Psoas muscle (tissue), 8 donors: ENCODE measurements around the gene RBM43. TPM values are rescaled to one million over a fixed set of nuclear protein-coding genes. Genes with fewer than 3 reads are reported as not detected.

Experiments
- ATAC-seq, 4 donors: fragments of 200-7000 bp; cut with Tn5 transposase; one replicate each; pipeline ENCODE4 v1.9.1; 2020; ENCODE audit warnings: moderate library complexity in 3 of 4, mild to moderate bottlenecking in 2 of 4
- DNase-seq, 2 donors: peaks; one replicate each; pipeline ENCODE4 v3.0.0-alpha.2; 2020
- H3K27ac ChIP-seq: fragments of 200-600 bp; one replicate; pipeline ENCODE4 v1.8.0; 2022
- H3K27me3 ChIP-seq, 3 donors: fragments of 200-600 bp in 1 of 3; one replicate each; pipeline versions ENCODE4 v1.6.1 to v1.8.0; 2013 to 2022; ENCODE audit warnings: low read length in 2 of 3, mild to moderate bottlenecking in 2 of 3, moderate library complexity in 1 of 3; ENCODE audit not compliant: insufficient read depth in 3 of 3
- H3K36me3 ChIP-seq, 2 donors: fragments of 200-600 bp in 1 of 2; one replicate each; pipeline versions ENCODE4 v1.6.1 to v1.8.0; 2013 to 2022; ENCODE audit warnings: low read depth in 1 of 2, mild to moderate bottlenecking in 1 of 2, moderate library complexity in 1 of 2; ENCODE audit not compliant: insufficient read depth in 1 of 2
- H3K4me1 ChIP-seq: fragments of 200-600 bp; one replicate; pipeline ENCODE4 v1.8.0; 2022
- H3K4me3 ChIP-seq: fragments of 200-600 bp; one replicate; pipeline ENCODE4 v1.8.0; 2022; ENCODE audit warnings: mild to moderate bottlenecking
- H3K9me3 ChIP-seq: fragments of 200-600 bp; one replicate; pipeline ENCODE4 v1.8.0; 2022
- CTCF ChIP-seq: fragments of 200-600 bp; IDR thresholded peaks from one replicate; pipeline ENCODE4 v1.8.0; 2022; ENCODE audit warnings: antibody characterized with exemption
- WGBS, 3 donors: extraction: QIAGEN DNeasy Blood & Tissue Kit; methylation state at CpG; one replicate each; pipeline versions ENCODE4 v1.1.6 to v1.1.7; 2013; 5-methylcytosine and 5-hydroxymethylcytosine counted together
- intact Hi-C, 2 donors: fragments of 100-400 bp; cut with DNase I; formaldehyde crosslinking; loops; one replicate each; pipeline versions ENCODE4 v1.11.0 to v1.14.2; 2022
- polyA plus RNA-seq, 3 donors: library from polyadenylated mRNA; stranded (reverse); fragments of 200-250 nt; gene quantifications; one replicate each; pipeline ENCODE4 v1.2.3, GENCODE V29; 2013
- total RNA-seq, 4 donors: library from RNA; stranded (reverse); fragmentation: NEBNext Ultra II Directional in 2 of 4; extraction: Animal tissue kit (Norgen Biotek cat#: 25700) in 2 of 4; gene quantifications; one replicate each; pipeline versions ENCODE4 v1.2.1 to v1.2.4, GENCODE V29; 2021 to 2023
- donor health status: healthy with polysubstance abuse.
- donor health status: DM: no; HTN: no; CAD: no; lungs with moderate emphysema.
- donor health status: Bipolar disorder and iron deficiency.
- donor health status: healthy.
- donor health status: DM: yes; HTN: yes; CAD: no.
- donor health status: DM: no; HTN: no; CAD: no.
- donor health status: DM: no; HTN: no; CAD: no.
- donor health status: DM: yes; HTN: yes; CAD: no.

Gene RBM43
- total and polyA plus RNA-seq, 7 donors: 0.52 to 3.1 (median 1.0) TPM

- TF ChIP-seq CTCF: no peak
- Histone ChIP-seq H3K9me3 (no peaks in the 10 kb centered on the region), H3K4me3 (no peak overlapping the region), H3K27ac (no peak overlapping the region), H3K4me1 (peaks cover 4% of the 10 kb centered on the region), H3K36me3 (peaks cover 4 to 7% of the 10 kb centered on the region in 2 donors), H3K27me3 (no peaks in the 10 kb centered on the region)
- intact Hi-C loops: loop anchor here in 1 of 2 donors (5.0 kb wide), 1 partner anchor 1666 kb away; no protein-coding TSS in a partner anchor
- 76 to 89% (median 78%) methylated on average over 3 of the region's 3 CpGs for WGBS, 3 donors
- ATAC-seq (no peak), DNase-seq (no peak)
These were observed 3.5 kb downstream of the RBM43 start for GRCh38 chr2:151258121-151258520.

- H3K4me1 ChIP-seq: no peaks in the 10 kb centered on the region
- DNase-seq (no peak), ATAC-seq (no peak)
- no peak overlapping the region for H3K4me3 ChIP-seq
- peaks cover 4 to 42% of the 10 kb centered on the region in 2 donors for H3K36me3 ChIP-seq
- WGBS, 3 donors: 93 to 100% (median 96%) methylated on average over 1 of the region's 1 CpG
- H3K27ac ChIP-seq: no peak overlapping the region
- no peaks in the 10 kb centered on the region for H3K27me3 ChIP-seq
- peaks cover 16% of the 10 kb centered on the region for H3K9me3 ChIP-seq
- no peak for TF ChIP-seq CTCF
- intact Hi-C loops: no loop called here
These were observed 9.0 kb downstream of the RBM43 start for GRCh38 chr2:151252646-151253045.

- Histone ChIP-seq H3K27me3 (no peaks in the 10 kb centered on the region), H3K4me3 (no peak overlapping the region), H3K27ac (no peak overlapping the region), H3K9me3 (peaks cover 26% of the 10 kb centered on the region), H3K36me3 (peaks cover 4 to 42% of the 10 kb centered on the region in 2 donors), H3K4me1 (no peaks in the 10 kb centered on the region)
- WGBS, 3 donors: 91 to 92% (median 91%) methylated on average over 1 of the region's 1 CpG
- ATAC-seq (no peak), DNase-seq (no peak)
- intact Hi-C loops: no loop called here
- no peak for TF ChIP-seq CTCF
These were observed 10.7 kb downstream of the RBM43 start for GRCh38 chr2:151251012-151251411.

GRCh38 chr2:151247432-151247831 is 14.2 kb downstream of the RBM43 start:
- intact Hi-C loops: loop anchor here in 1 of 2 donors (10.0 kb wide), 1 partner anchor 1453 kb away; no protein-coding TSS in a partner anchor
- DNase-seq (no peak), ATAC-seq (no peak)
- no peaks in the 10 kb centered on the region for H3K4me1 ChIP-seq
- TF ChIP-seq CTCF: no peak
- no peak overlapping the region for H3K27ac ChIP-seq
- peaks cover 26% of the 10 kb centered on the region for H3K9me3 ChIP-seq
- H3K4me3 ChIP-seq: no peak overlapping the region
- H3K36me3 ChIP-seq: peaks cover 0 to 28% of the 10 kb centered on the region in 2 donors
- H3K27me3 ChIP-seq: no peaks in the 10 kb centered on the region

- no peak for TF ChIP-seq CTCF
- Histone ChIP-seq H3K36me3 (peaks cover 0 to 17% of the 10 kb centered on the region in 2 donors), H3K9me3 (peaks cover 26% of the 10 kb centered on the region), H3K4me1 (no peaks in the 10 kb centered on the region), H3K4me3 (no peak overlapping the region), H3K27me3 (no peaks in the 10 kb centered on the region), H3K27ac (no peak overlapping the region)
- intact Hi-C loops: loop anchor here in 1 of 2 donors (10.0 kb wide), 1 partner anchor 1451 kb away; no protein-coding TSS in a partner anchor
- 89 to 97% (median 90%) methylated on average over 1 of the region's 1 CpG for WGBS, 3 donors
- DNase-seq (no peak), ATAC-seq (no peak)
These were observed 15.5 kb downstream of the RBM43 start for GRCh38 chr2:151246152-151246551.
